NT2/D1 (cell line): ENCODE data around the gene IPO5.

Source experiments
- SUZ12 ChIP-seq: IDR thresholded peaks from 2 replicates; pipeline ENCODE4 v1.6.1; 2011; ENCODE audit not compliant: insufficient read length, insufficient read depth; ENCODE audit errors: extremely low read depth
- YY1 ChIP-seq: IDR thresholded peaks from 2 replicates; pipeline ENCODE4 v1.6.1; 2011; ENCODE audit not compliant: insufficient read length, insufficient read depth
- ZNF274 ChIP-seq: IDR thresholded peaks from 2 replicates; pipeline ENCODE4 v1.6.1; 2011; ENCODE audit warnings: mild to moderate bottlenecking, low read depth, low read length

DNA sequence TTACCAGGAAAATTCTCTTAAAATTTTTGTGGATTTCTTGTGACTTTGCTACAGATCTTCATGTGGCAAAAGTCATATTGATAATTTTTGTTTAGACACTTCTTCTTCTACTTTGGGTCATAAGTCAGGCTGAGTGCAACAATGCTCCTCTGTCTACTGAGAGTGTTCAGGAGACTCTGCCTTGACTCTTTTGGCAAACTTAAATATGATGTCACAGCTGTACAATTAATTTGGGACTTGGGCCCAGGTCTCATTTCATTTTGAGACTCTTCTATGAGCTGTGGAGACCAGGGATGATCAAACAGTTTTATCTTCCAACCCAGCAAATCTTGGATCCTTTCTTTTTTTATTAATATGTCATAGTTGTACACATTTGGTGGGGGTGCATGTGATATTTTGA is 19.7 kb upstream of the IPO5 start:
- TF ChIP-seq ZNF274 = no peak
- no peak for TF ChIP-seq SUZ12
- TF ChIP-seq YY1 = no peak
